Stimulated activated naive CD8-positive, alpha-beta T cell treated with anti-CD3 and anti-CD28 coated beads, Interleukin-15, Interleukin-2, amounts not matched to agents 100 U/mL and 50 U/mL, for 24 hours (primary cell): ENCODE measurements around the gene PGGHG.
A peak's percentile ranks its signal among the peaks of the same experiment; 100 is the strongest.

Experiments used
- ATAC-seq: fragments of 150-1000 bp; cut with Tn5 transposase; one replicate; pipeline ENCODE4 v1.10.0; 2021
- DNase-seq: peaks from one replicate; pipeline ENCODE4 v3.0.0; 2021

PGGHG gene

GRCh38 chr11:288478-289397, at the start of gene PGGHG:
Gene PGGHG, plus strand, starts transcription at chr11:289126. Its CDS starts 691 bp downstream, at chr11:289817.
- ATAC-seq (peak; percentile 24), DNase-seq (peak; percentile 70)

- DNase-seq (no peak), ATAC-seq (no peak)
These were observed 48.6 kb upstream of the PGGHG start for GRCh38 chr11:240315-240714.

- no peak for ATAC-seq
- no peak for DNase-seq
These were observed 47.3 kb upstream of the PGGHG start for GRCh38 chr11:241634-242033.

- ATAC-seq: no peak
- no peak for DNase-seq
These were observed 44.5 kb upstream of the PGGHG start for GRCh38 chr11:244376-244775.

- DNase-seq: no peak
- peak; percentile 44 for ATAC-seq
These were observed 39.9 kb upstream of the PGGHG start for GRCh38 chr11:249062-249461.

- ATAC-seq (no peak), DNase-seq (no peak)
These were observed 38.7 kb upstream of the PGGHG start for GRCh38 chr11:250274-250673.

GRCh38 chr11:250740-251299, 38.1 kb upstream of the PGGHG start:
- peak; percentile 85 for ATAC-seq

GRCh38 chr11:251550-251949, 37.4 kb upstream of the PGGHG start:
- DNase-seq: no peak
- no peak for ATAC-seq

More at GRCh38 chr11:250740-251299, 38.1 kb upstream of the PGGHG start:
- peak; percentile 78 for DNase-seq

GRCh38 chr11:252666-253065, 36.3 kb upstream of the PGGHG start:
- ATAC-seq: no peak
- DNase-seq: no peak

- no peak for ATAC-seq
- no peak for DNase-seq
These were observed 35.6 kb upstream of the PGGHG start for GRCh38 chr11:253160-253885.

GRCh38 chr11:253886-254270, 35.0 kb upstream of the PGGHG start:
- ATAC-seq (no peak), DNase-seq (no peak)

- no peak for DNase-seq
- ATAC-seq: no peak
These were observed 33.8 kb upstream of the PGGHG start for GRCh38 chr11:255176-255575.

- DNase-seq (no peak), ATAC-seq (no peak)
These were observed 33.1 kb upstream of the PGGHG start for GRCh38 chr11:255816-256215.

- no peak for ATAC-seq
- DNase-seq: no peak
These were observed 31.8 kb upstream of the PGGHG start for GRCh38 chr11:256952-257737.

GRCh38 chr11:257766-258493, 31.0 kb upstream of the PGGHG start:
- DNase-seq: no peak

GRCh38 chr11:259413-259812, 29.5 kb upstream of the PGGHG start:
- DNase-seq: no peak
- no peak for ATAC-seq

More at GRCh38 chr11:257766-258493, 31.0 kb upstream of the PGGHG start:
- ATAC-seq: no peak

- ATAC-seq (no peak), DNase-seq (no peak)
These were observed 27.3 kb upstream of the PGGHG start for GRCh38 chr11:261624-262023.

GRCh38 chr11:266676-267439, 22.1 kb upstream of the PGGHG start:
- peak; percentile 82 for ATAC-seq
- peak; percentile 61 for DNase-seq

- ATAC-seq (peak; percentile 25), DNase-seq (peak; percentile 75)
These were observed 21.4 kb upstream of the PGGHG start for GRCh38 chr11:267491-267994.

GRCh38 chr11:268716-269145, 20.2 kb upstream of the PGGHG start:
- ATAC-seq (peak; percentile 7), DNase-seq (peak; percentile 59)
